ENCODE results near the gene ZNF888.

Gene ZNF888

GRCh38 chr19:52922841-52923777 lies at the start of gene ZNF888:
Gene ZNF888, minus strand, starts transcription at chr19:52923428. Its CDS starts 5,555 bp downstream, at chr19:52917873.
- DNase-seq (ENCODE audit: low read depth), result no peak
- TF ChIP-seq CTCF (IDR thresholded peaks at IDR 0.05; ENCODE audit: control insufficient read depth, insufficient read depth, low read depth, low read length, missing control alignments), result no peak
- H3K4me3 ChIP-seq (ENCODE audit: control insufficient read depth, low read depth, low read length), result peak within 1 kb of the TSS; percentile 81

- no peak for TF ChIP-seq CTCF (IDR thresholded peaks at IDR 0.05; ENCODE audit: control insufficient read depth, insufficient read depth, low read depth, low read length, missing control alignments)
- no peak overlapping the region for H3K4me3 ChIP-seq (ENCODE audit: control insufficient read depth, low read depth, low read length)
- no peak for DNase-seq (ENCODE audit: low read depth)
Measured at GRCh38 chr19:52967772-52968171, 44.5 kb upstream of the ZNF888 start.

- H3K4me3 ChIP-seq (ENCODE audit: control insufficient read depth, low read depth, low read length), result peak overlapping the region; percentile 86
- no peak for DNase-seq (ENCODE audit: low read depth)
- TF ChIP-seq CTCF (IDR thresholded peaks at IDR 0.05; ENCODE audit: control insufficient read depth, insufficient read depth, low read depth, low read length, missing control alignments), result no peak
Measured at GRCh38 chr19:52963247-52963618, 40.0 kb upstream of the ZNF888 start.

GRCh38 chr19:52962394-52963246 lies 39.4 kb upstream of the ZNF888 start, which contains the start of gene ZNF816:
Gene ZNF816, minus strand, starts transcription at chr19:52962881. Its CDS starts 6,792 bp downstream, at chr19:52956089.
- TF ChIP-seq CTCF (IDR thresholded peaks at IDR 0.05; ENCODE audit: control insufficient read depth, insufficient read depth, low read depth, low read length, missing control alignments), result no peak
- peak within 1 kb of the TSS; percentile 86 for H3K4me3 ChIP-seq (ENCODE audit: control insufficient read depth, low read depth, low read length)
- DNase-seq (ENCODE audit: low read depth), result peak; percentile 54

- no peak for TF ChIP-seq CTCF (IDR thresholded peaks at IDR 0.05; ENCODE audit: control insufficient read depth, insufficient read depth, low read depth, low read length, missing control alignments)
- DNase-seq (ENCODE audit: low read depth), result no peak
- H3K4me3 ChIP-seq (ENCODE audit: control insufficient read depth, low read depth, low read length), result peak overlapping the region; percentile 86
Measured at GRCh38 chr19:52961981-52962380, 38.8 kb upstream of the ZNF888 start.

GRCh38 chr19:52959613-52960295 lies 36.5 kb upstream of the ZNF888 start:
- DNase-seq (ENCODE audit: low read depth), result no peak
- H3K4me3 ChIP-seq (ENCODE audit: control insufficient read depth, low read depth, low read length), result no peak overlapping the region
- TF ChIP-seq CTCF (IDR thresholded peaks at IDR 0.05; ENCODE audit: control insufficient read depth, insufficient read depth, low read depth, low read length, missing control alignments), result peak; percentile 11

Measured in AG09309 (cell line).